Thyroid gland (tissue), 4 donors: Measurements from ENCODE around the gene SREK1IP1.

Source experiments
- CTCF ChIP-seq, 6 experiments: fragments of 200-600 bp in 3 of 6; fragments of 450-650 bp in 3 of 6; sonication (generic) in 3 of 6; IDR thresholded peaks; one replicate each; pipeline ENCODE4 v1.5.1; 2016 to 2019; ENCODE audit warnings: antibody characterized with exemption in 6 of 6, mild to moderate bottlenecking in 2 of 6, inconsistent platforms in 1 of 6, moderate library complexity in 1 of 6
- POLR2A ChIP-seq, 2 donors: fragments of 450-650 bp; IDR thresholded peaks; one replicate each; pipeline ENCODE4 v1.6.1; 2017; ENCODE audit warnings: antibody characterized with exemption in 2 of 2, mild to moderate bottlenecking in 2 of 2, moderate library complexity in 1 of 2

GRCh38 chr5:64746446-64746845 lies 22.0 kb downstream of the SREK1IP1 start:
- no peak for TF ChIP-seq CTCF (IDR thresholded peaks at IDR 0.05)
- no peak for TF ChIP-seq POLR2A (IDR thresholded peaks at IDR 0.05)
